ENCODE measurements around the gene SEC14L2.

Gene SEC14L2

GRCh38 chr22:30430933-30431332 lies 34.1 kb downstream of the SEC14L2 start:
- WGBS = 74% methylated on average over 4 of the region's 4 CpGs
- Histone ChIP-seq H3K27ac (ENCODE audit: low read depth, low read length) (no peak overlapping the region), H3K36me3 (ENCODE audit: insufficient read depth, low read length) (peaks cover 18% of the 10 kb centered on the region)

GRCh38 chr22:30432096-30432495 lies 35.3 kb downstream of the SEC14L2 start:
- WGBS = 84% methylated on average over 4 of the region's 4 CpGs

More at GRCh38 chr22:30430933-30431332, 34.1 kb downstream of the SEC14L2 start:
- H3K4me3 ChIP-seq (ENCODE audit: low read length) = no peak overlapping the region
- no peak overlapping the region for H3K9ac ChIP-seq (ENCODE audit: low read depth, low read length)
- H3K27me3 ChIP-seq (ENCODE audit: insufficient read depth, low read length) = no peaks in the 10 kb centered on the region
- no peaks in the 10 kb centered on the region for H3K9me3 ChIP-seq (ENCODE audit: insufficient read depth, low read depth, low read length)
- no peaks in the 10 kb centered on the region for H3K4me1 ChIP-seq (ENCODE audit: insufficient read depth, low read length)

GRCh38 chr22:30432520-30432919 lies 35.7 kb downstream of the SEC14L2 start:
- WGBS = 82% methylated on average over 2 of the region's 2 CpGs
- Histone ChIP-seq H3K9ac (ENCODE audit: low read depth, low read length) (no peak overlapping the region), H3K4me3 (ENCODE audit: low read length) (no peak overlapping the region), H3K27ac (ENCODE audit: low read depth, low read length) (no peak overlapping the region), H3K4me1 (ENCODE audit: insufficient read depth, low read length) (no peaks in the 10 kb centered on the region), H3K36me3 (ENCODE audit: insufficient read depth, low read length) (peaks cover 14% of the 10 kb centered on the region), H3K27me3 (ENCODE audit: insufficient read depth, low read length) (no peaks in the 10 kb centered on the region), H3K9me3 (ENCODE audit: insufficient read depth, low read depth, low read length) (no peaks in the 10 kb centered on the region)

More at GRCh38 chr22:30432096-30432495, 35.3 kb downstream of the SEC14L2 start:
- Histone ChIP-seq H3K9me3 (ENCODE audit: insufficient read depth, low read depth, low read length) (no peaks in the 10 kb centered on the region), H3K4me1 (ENCODE audit: insufficient read depth, low read length) (no peaks in the 10 kb centered on the region), H3K9ac (ENCODE audit: low read depth, low read length) (no peak overlapping the region), H3K4me3 (ENCODE audit: low read length) (no peak overlapping the region), H3K27ac (ENCODE audit: low read depth, low read length) (no peak overlapping the region), H3K27me3 (ENCODE audit: insufficient read depth, low read length) (no peaks in the 10 kb centered on the region), H3K36me3 (ENCODE audit: insufficient read depth, low read length) (peaks cover 18% of the 10 kb centered on the region)

- H3K4me1 ChIP-seq (ENCODE audit: insufficient read depth, low read length) = no peaks in the 10 kb centered on the region
- peaks cover 7% of the 10 kb centered on the region for H3K36me3 ChIP-seq (ENCODE audit: insufficient read depth, low read length)
- H3K27me3 ChIP-seq (ENCODE audit: insufficient read depth, low read length) = no peaks in the 10 kb centered on the region
- H3K27ac ChIP-seq (ENCODE audit: low read depth, low read length) = no peak overlapping the region
- 92% methylated on average over 3 of the region's 3 CpGs for WGBS
- no peaks in the 10 kb centered on the region for H3K9me3 ChIP-seq (ENCODE audit: insufficient read depth, low read depth, low read length)
- no peak overlapping the region for H3K9ac ChIP-seq (ENCODE audit: low read depth, low read length)
- no peak overlapping the region for H3K4me3 ChIP-seq (ENCODE audit: low read length)
These were observed 36.4 kb downstream of the SEC14L2 start for GRCh38 chr22:30433227-30433626.

GRCh38 chr22:30433773-30434172 lies 37.0 kb downstream of the SEC14L2 start:
- no peak overlapping the region for H3K4me3 ChIP-seq (ENCODE audit: low read length)
- H3K27ac ChIP-seq (ENCODE audit: low read depth, low read length) = no peak overlapping the region
- 93% methylated on average over 1 of the region's 1 CpG for WGBS

GRCh38 chr22:30434843-30435242 lies 38.0 kb downstream of the SEC14L2 start:
- no peaks in the 10 kb centered on the region for H3K9me3 ChIP-seq (ENCODE audit: insufficient read depth, low read depth, low read length)
- H3K27me3 ChIP-seq (ENCODE audit: insufficient read depth, low read length) = no peaks in the 10 kb centered on the region
- H3K4me3 ChIP-seq (ENCODE audit: low read length) = no peak overlapping the region
- no peak overlapping the region for H3K9ac ChIP-seq (ENCODE audit: low read depth, low read length)
- H3K36me3 ChIP-seq (ENCODE audit: insufficient read depth, low read length) = no peaks in the 10 kb centered on the region
- H3K4me1 ChIP-seq (ENCODE audit: insufficient read depth, low read length) = no peaks in the 10 kb centered on the region
- H3K27ac ChIP-seq (ENCODE audit: low read depth, low read length) = no peak overlapping the region
- 70% methylated on average over 1 of the region's 1 CpG for WGBS

More at GRCh38 chr22:30433773-30434172, 37.0 kb downstream of the SEC14L2 start:
- Histone ChIP-seq H3K9me3 (ENCODE audit: insufficient read depth, low read depth, low read length) (no peaks in the 10 kb centered on the region), H3K27me3 (ENCODE audit: insufficient read depth, low read length) (no peaks in the 10 kb centered on the region), H3K36me3 (ENCODE audit: insufficient read depth, low read length) (peaks cover 1% of the 10 kb centered on the region), H3K9ac (ENCODE audit: low read depth, low read length) (no peak overlapping the region), H3K4me1 (ENCODE audit: insufficient read depth, low read length) (no peaks in the 10 kb centered on the region)

- H3K27ac ChIP-seq (ENCODE audit: low read depth, low read length) = no peak overlapping the region
These were observed 38.9 kb downstream of the SEC14L2 start for GRCh38 chr22:30435674-30436126.

GRCh38 chr22:30436196-30436595 lies 39.4 kb downstream of the SEC14L2 start:
- H3K4me3 ChIP-seq (ENCODE audit: low read length) = no peak overlapping the region
- H3K9ac ChIP-seq (ENCODE audit: low read depth, low read length) = no peak overlapping the region
- no peaks in the 10 kb centered on the region for H3K9me3 ChIP-seq (ENCODE audit: insufficient read depth, low read depth, low read length)
- 83% methylated on average over 2 of the region's 2 CpGs for WGBS
- no peaks in the 10 kb centered on the region for H3K27me3 ChIP-seq (ENCODE audit: insufficient read depth, low read length)
- H3K27ac ChIP-seq (ENCODE audit: low read depth, low read length) = no peak overlapping the region
- no peaks in the 10 kb centered on the region for H3K4me1 ChIP-seq (ENCODE audit: insufficient read depth, low read length)
- no peaks in the 10 kb centered on the region for H3K36me3 ChIP-seq (ENCODE audit: insufficient read depth, low read length)

More at GRCh38 chr22:30435674-30436126, 38.9 kb downstream of the SEC14L2 start:
- H3K4me3 ChIP-seq (ENCODE audit: low read length) = no peak overlapping the region
- no peaks in the 10 kb centered on the region for H3K4me1 ChIP-seq (ENCODE audit: insufficient read depth, low read length)
- H3K9ac ChIP-seq (ENCODE audit: low read depth, low read length) = no peak overlapping the region
- no peaks in the 10 kb centered on the region for H3K36me3 ChIP-seq (ENCODE audit: insufficient read depth, low read length)
- H3K27me3 ChIP-seq (ENCODE audit: insufficient read depth, low read length) = no peaks in the 10 kb centered on the region
- H3K9me3 ChIP-seq (ENCODE audit: insufficient read depth, low read depth, low read length) = no peaks in the 10 kb centered on the region
- 79% methylated on average over 6 of the region's 6 CpGs for WGBS

- no peak overlapping the region for H3K9ac ChIP-seq (ENCODE audit: low read depth, low read length)
- no peak overlapping the region for H3K4me3 ChIP-seq (ENCODE audit: low read length)
- no peak overlapping the region for H3K27ac ChIP-seq (ENCODE audit: low read depth, low read length)
- no peaks in the 10 kb centered on the region for H3K4me1 ChIP-seq (ENCODE audit: insufficient read depth, low read length)
- H3K36me3 ChIP-seq (ENCODE audit: insufficient read depth, low read length) = no peaks in the 10 kb centered on the region
- H3K27me3 ChIP-seq (ENCODE audit: insufficient read depth, low read length) = no peaks in the 10 kb centered on the region
- no peaks in the 10 kb centered on the region for H3K9me3 ChIP-seq (ENCODE audit: insufficient read depth, low read depth, low read length)
- WGBS = 88% methylated on average over 3 of the region's 3 CpGs
These were observed 41.7 kb downstream of the SEC14L2 start for GRCh38 chr22:30438559-30438958.

GRCh38 chr22:30439226-30439625 lies 42.4 kb downstream of the SEC14L2 start:
- Histone ChIP-seq H3K27me3 (ENCODE audit: insufficient read depth, low read length) (no peaks in the 10 kb centered on the region), H3K4me3 (ENCODE audit: low read length) (no peak overlapping the region), H3K27ac (ENCODE audit: low read depth, low read length) (no peak overlapping the region), H3K9me3 (ENCODE audit: insufficient read depth, low read depth, low read length) (no peaks in the 10 kb centered on the region), H3K9ac (ENCODE audit: low read depth, low read length) (no peak overlapping the region), H3K36me3 (ENCODE audit: insufficient read depth, low read length) (no peaks in the 10 kb centered on the region), H3K4me1 (ENCODE audit: insufficient read depth, low read length) (no peaks in the 10 kb centered on the region)
- 94% methylated on average over 4 of the region's 4 CpGs for WGBS

- Histone ChIP-seq H3K36me3 (ENCODE audit: insufficient read depth, low read length) (no peaks in the 10 kb centered on the region), H3K9me3 (ENCODE audit: insufficient read depth, low read depth, low read length) (no peaks in the 10 kb centered on the region), H3K27ac (ENCODE audit: low read depth, low read length) (no peak overlapping the region), H3K4me3 (ENCODE audit: low read length) (no peak overlapping the region), H3K27me3 (ENCODE audit: insufficient read depth, low read length) (no peaks in the 10 kb centered on the region), H3K4me1 (ENCODE audit: insufficient read depth, low read length) (peaks cover 3% of the 10 kb centered on the region; the same call in 1 of the 2 replicates), H3K9ac (ENCODE audit: low read depth, low read length) (no peak overlapping the region)
- 94% methylated on average over 11 of the region's 11 CpGs for WGBS
These were observed 43.0 kb downstream of the SEC14L2 start for GRCh38 chr22:30439836-30440235.

- Histone ChIP-seq H3K27me3 (ENCODE audit: insufficient read depth, low read length) (no peaks in the 10 kb centered on the region), H3K4me3 (ENCODE audit: low read length) (no peak overlapping the region), H3K36me3 (ENCODE audit: insufficient read depth, low read length) (no peaks in the 10 kb centered on the region), H3K4me1 (ENCODE audit: insufficient read depth, low read length) (peaks cover 5% of the 10 kb centered on the region; the same call in 1 of the 2 replicates), H3K9ac (ENCODE audit: low read depth, low read length) (no peak overlapping the region), H3K27ac (ENCODE audit: low read depth, low read length) (no peak overlapping the region), H3K9me3 (ENCODE audit: insufficient read depth, low read depth, low read length) (no peaks in the 10 kb centered on the region)
- WGBS = 90% methylated on average over 9 of the region's 9 CpGs
These were observed 44.3 kb downstream of the SEC14L2 start for GRCh38 chr22:30441088-30441487.
